Erythroblast (primary cell): ENCODE data around the gene ARHGEF6.

Source experiments
- GATA1 ChIP-seq: IDR thresholded peaks from 2 replicates; pipeline ENCODE4 v1.6.1; 2011; ENCODE audit warnings: low read depth, mild to moderate bottlenecking, control low read depth, low read length, moderate library complexity
- POLR2A ChIP-seq: IDR thresholded peaks from 2 replicates; pipeline ENCODE4 v1.6.1; 2011; ENCODE audit warnings: mild to moderate bottlenecking, low read length

GRCh38 chrX:136647677-136648360, 132.9 kb downstream of the ARHGEF6 start, which contains the start of gene CD40LG:
- no peak for TF ChIP-seq POLR2A
- no peak for TF ChIP-seq GATA1
